Spleen (tissue), 11 donors: ENCODE data around the gene RENBP. TPM values are rescaled to one million over a fixed set of nuclear protein-coding genes. Genes with fewer than 3 reads are reported as not detected.

ENCODE experiments used
- DNase-seq: peaks from one replicate; pipeline ENCODE4 v3.0.0-alpha.2; 2020
- H3K27ac ChIP-seq, 8 donors: fragments of 200-600 bp; sonication (generic) in 7 of 8; 1 replicate in 4 of 8; 2 replicates in 4 of 8; pipeline versions ENCODE4 v1.5.0 to v1.8.0; 2016 to 2021; ENCODE audit warnings: inconsistent platforms in 4 of 8, mild to moderate bottlenecking in 4 of 8, moderate library complexity in 1 of 8
- H3K27me3 ChIP-seq, 7 donors: fragments of 200-600 bp; sonication (generic) in 6 of 7; replicated peaks in 1 of 7; 1 replicate in 4 of 7; 2 replicates in 3 of 7; pipeline versions ENCODE4 v1.5.0 to v1.8.0; 2016 to 2021; ENCODE audit warnings: inconsistent platforms in 3 of 7, mild to moderate bottlenecking in 1 of 7
- H3K36me3 ChIP-seq, 6 donors: fragments of 200-600 bp; sonication (generic) in 5 of 6; 1 replicate in 4 of 6; 2 replicates in 2 of 6; pipeline versions ENCODE4 v1.5.0 to v1.8.0; 2016 to 2021; ENCODE audit warnings: inconsistent platforms in 2 of 6
- H3K4me1 ChIP-seq, 6 donors: fragments of 200-600 bp; sonication (generic) in 5 of 6; 1 replicate in 3 of 6; 2 replicates in 3 of 6; pipeline versions ENCODE4 v1.5.0 to v1.8.0; 2016 to 2021; ENCODE audit warnings: inconsistent platforms in 3 of 6
- H3K4me3 ChIP-seq, 8 donors: fragments of 200-600 bp; sonication (generic) in 7 of 8; 1 replicate in 4 of 8; 2 replicates in 4 of 8; pipeline versions ENCODE4 v1.5.0 to v1.8.0; 2016 to 2021; ENCODE audit warnings: inconsistent platforms in 4 of 8, mild to moderate bottlenecking in 4 of 8, moderate library complexity in 2 of 8
- H3K9me3 ChIP-seq, 8 donors: fragments of 200-600 bp; sonication (generic) in 7 of 8; 1 replicate in 4 of 8; 2 replicates in 4 of 8; pipeline versions ENCODE4 v1.5.0 to v1.8.0; 2016 to 2021; ENCODE audit warnings: inconsistent platforms in 4 of 8
- POLR2A ChIP-seq, 3 donors: fragments of 450-650 bp; IDR thresholded peaks; one replicate each; pipeline ENCODE4 v1.5.1; 2017; ENCODE audit warnings: antibody characterized with exemption in 3 of 3, mild to moderate bottlenecking in 1 of 3
- POLR2AphosphoS5 ChIP-seq, 3 donors: sonication (generic); formaldehyde crosslinking; IDR thresholded peaks; one replicate each; pipeline ENCODE4 v1.5.1; 2017; ENCODE audit warnings: antibody characterized with exemption in 3 of 3
- WGBS, 5 donors: extraction: QIAGEN DNeasy Blood & Tissue Kit in 3 of 5; methylation state at CpG; one replicate each; pipeline versions ENCODE4 v1.1.5 to v1.1.7; 2013 to 2018; 5-methylcytosine and 5-hydroxymethylcytosine counted together
- intact Hi-C: fragments of 100-400 bp; cut with DNase I; formaldehyde crosslinking; loops from one replicate; pipeline ENCODE4 v1.15.0; 2023; ENCODE audit warnings: low total_unique reads
- polyA plus RNA-seq, 3 donors: library from polyadenylated mRNA; stranded (reverse); fragments of 200-250 nt; gene quantifications; one replicate each; pipeline ENCODE4 v1.2.1, GENCODE V29; 2013
- total RNA-seq, 7 donors: library from RNA; depleted of rRNA in 3 of 7; stranded (reverse); fragments of >200 nt in 3 of 7; fragmentation: NEBNext Ultra II Directional in 4 of 7; extraction: Animal tissue kit (Norgen Biotek cat#: 25700) in 4 of 7; gene quantifications; one replicate each; pipeline versions ENCODE4 v1.1.0 to v1.2.1, GENCODE V29; 2016 to 2021
- TF ChIP-seq, protein P1 (sequence below), 11 experiments: fragments of 200-600 bp in 7 of 11; fragments of 450-650 bp in 4 of 11; sonication (generic) in 4 of 11; IDR thresholded peaks in 8 of 11; conservative IDR thresholded peaks in 3 of 11; 1 replicate in 7 of 11; 2 replicates in 4 of 11; pipeline versions ENCODE4 v1.4.0 to v1.8.0; 2016 to 2021; ENCODE audit warnings: antibody characterized with exemption in 11 of 11, inconsistent platforms in 4 of 11, mild to moderate bottlenecking in 1 of 11
- donor health status: healthy with polysubstance abuse.
- donor health status: DM: no; HTN: no; CAD: no; lungs with moderate emphysema.
- donor health status: DM: no; HTN: no; CAD: no.
- donor health status: Bipolar disorder and iron deficiency.
- donor health status: healthy.
- donor health status: DM: no; HTN: no; CAD: no.
- donor health status: DM: yes; HTN: yes; CAD: no.

RENBP gene
- total and polyA plus RNA-seq, 10 donors, result 42.0 to 105 (median 63.5) TPM

DNA sequence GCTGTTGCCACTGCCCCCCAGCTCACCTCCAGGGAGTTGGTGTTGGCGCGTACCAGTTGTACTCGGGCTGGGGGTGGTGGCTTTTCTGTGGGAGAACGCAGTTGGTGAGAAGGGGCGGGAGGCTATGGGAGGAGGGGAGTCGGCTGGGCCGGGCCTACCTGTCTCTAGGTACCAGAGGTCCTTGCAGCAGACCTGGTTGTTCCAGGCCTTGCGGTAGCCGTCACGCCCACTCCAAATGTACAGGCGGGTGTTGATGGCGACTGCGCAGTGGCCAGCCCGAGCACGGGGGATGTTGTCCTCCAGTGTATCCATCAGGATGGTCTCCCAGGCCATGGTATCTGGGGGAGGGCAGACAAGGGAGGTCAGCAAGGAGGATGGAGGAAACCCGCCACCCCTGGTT, 15.6 kb upstream of the RENBP start:
- H3K4me3 ChIP-seq, result no peak overlapping the region
- intact Hi-C loops, result no loop called here
- H3K27me3 ChIP-seq, result no peaks in the 10 kb centered on the region
- WGBS, 5 donors, result 92 to 98% (median 96%) methylated on average over 7 to 16 of the region's 16 CpGs
- peaks cover 8 to 99% (median 89%) of the 10 kb centered on the region in 6 donors for H3K36me3 ChIP-seq
- H3K9me3 ChIP-seq, result no peaks in the 10 kb centered on the region
- TF ChIP-seq, protein P1, sequence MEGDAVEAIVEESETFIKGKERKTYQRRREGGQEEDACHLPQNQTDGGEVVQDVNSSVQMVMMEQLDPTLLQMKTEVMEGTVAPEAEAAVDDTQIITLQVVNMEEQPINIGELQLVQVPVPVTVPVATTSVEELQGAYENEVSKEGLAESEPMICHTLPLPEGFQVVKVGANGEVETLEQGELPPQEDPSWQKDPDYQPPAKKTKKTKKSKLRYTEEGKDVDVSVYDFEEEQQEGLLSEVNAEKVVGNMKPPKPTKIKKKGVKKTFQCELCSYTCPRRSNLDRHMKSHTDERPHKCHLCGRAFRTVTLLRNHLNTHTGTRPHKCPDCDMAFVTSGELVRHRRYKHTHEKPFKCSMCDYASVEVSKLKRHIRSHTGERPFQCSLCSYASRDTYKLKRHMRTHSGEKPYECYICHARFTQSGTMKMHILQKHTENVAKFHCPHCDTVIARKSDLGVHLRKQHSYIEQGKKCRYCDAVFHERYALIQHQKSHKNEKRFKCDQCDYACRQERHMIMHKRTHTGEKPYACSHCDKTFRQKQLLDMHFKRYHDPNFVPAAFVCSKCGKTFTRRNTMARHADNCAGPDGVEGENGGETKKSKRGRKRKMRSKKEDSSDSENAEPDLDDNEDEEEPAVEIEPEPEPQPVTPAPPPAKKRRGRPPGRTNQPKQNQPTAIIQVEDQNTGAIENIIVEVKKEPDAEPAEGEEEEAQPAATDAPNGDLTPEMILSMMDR (IDR thresholded peaks at IDR 0.05 in 8 of 11, conservative IDR thresholded peaks at IDR 0.05 in 3 of 11), result no peak
- TF ChIP-seq POLR2A (IDR thresholded peaks at IDR 0.05), result no peak
- no peak for TF ChIP-seq POLR2AphosphoS5 (IDR thresholded peaks at IDR 0.05)
- peak; percentile 71 for DNase-seq
- no peak overlapping the region for H3K27ac ChIP-seq
- peaks cover 0 to 18% (median 3%) of the 10 kb centered on the region in 6 donors for H3K4me1 ChIP-seq

DNA sequence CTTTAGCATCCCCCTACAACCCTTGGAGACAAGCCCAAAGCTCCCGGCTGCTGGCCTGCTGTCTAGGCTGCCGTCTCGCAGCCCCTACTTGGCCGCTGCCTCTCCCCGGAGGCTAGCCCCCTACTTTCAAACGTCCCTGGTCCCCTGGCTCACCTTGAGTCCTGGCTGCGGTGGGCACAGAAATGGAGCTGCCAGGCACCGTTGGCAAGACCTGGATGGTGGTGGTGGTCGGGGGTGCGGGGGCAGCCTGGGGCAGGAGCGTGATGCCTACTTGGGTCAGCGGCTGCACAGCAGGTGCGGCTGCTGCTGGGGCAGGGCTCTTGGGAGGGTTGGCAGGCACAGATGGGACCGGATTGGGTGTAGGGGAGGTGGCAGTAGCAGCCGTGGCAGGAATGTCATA, 15.2 kb upstream of the RENBP start:
- no peak for TF ChIP-seq POLR2A (IDR thresholded peaks at IDR 0.05)
- peak in 1 of 3 donors; percentile 32 for TF ChIP-seq POLR2AphosphoS5 (IDR thresholded peaks at IDR 0.05)
- Histone ChIP-seq H3K4me3 (no peak overlapping the region), H3K27me3 (no peaks in the 10 kb centered on the region), H3K36me3 (peaks cover 8 to 100% (median 93%) of the 10 kb centered on the region in 6 donors), H3K27ac (no peak overlapping the region), H3K4me1 (peaks cover 0 to 14% (median 0%) of the 10 kb centered on the region in 6 donors), H3K9me3 (no peaks in the 10 kb centered on the region)
- WGBS, 5 donors, result 88 to 100% (median 95%) methylated on average over 8 to 15 of the region's 15 CpGs
- DNase-seq, result no peak
- intact Hi-C loops, result no loop called here

GRCh38 chrX:153958605-153959004, 14.2 kb upstream of the RENBP start:
- WGBS, 5 donors, result 87 to 98% (median 93%) methylated on average over 3 to 14 of the region's 14 CpGs
- no peak for TF ChIP-seq POLR2A (IDR thresholded peaks at IDR 0.05)
- TF ChIP-seq, protein P1 (IDR thresholded peaks at IDR 0.05 in 8 of 11, conservative IDR thresholded peaks at IDR 0.05 in 3 of 11), result no peak
- TF ChIP-seq POLR2AphosphoS5 (IDR thresholded peaks at IDR 0.05), result no peak
- Histone ChIP-seq H3K27ac (no peak overlapping the region), H3K4me1 (peaks cover 0 to 5% (median under 1%) of the 10 kb centered on the region in 6 donors), H3K4me3 (no peak overlapping the region), H3K9me3 (no peaks in the 10 kb centered on the region), H3K27me3 (peaks cover 0 to 1% (median 0%) of the 10 kb centered on the region in 7 donors), H3K36me3 (peaks cover 8 to 100% (median 96%) of the 10 kb centered on the region in 6 donors)
- DNase-seq, result peak; percentile 66
- intact Hi-C loops, result no loop called here

GRCh38 chrX:153957224-153957623, 12.8 kb upstream of the RENBP start:
- DNase-seq, result peak; percentile 65
- Histone ChIP-seq H3K36me3 (peaks cover 8 to 100% (median 96%) of the 10 kb centered on the region in 6 donors), H3K4me1 (peaks cover 0 to 10% (median 7%) of the 10 kb centered on the region in 6 donors), H3K4me3 (no peak overlapping the region), H3K27ac (no peak overlapping the region), H3K9me3 (no peaks in the 10 kb centered on the region), H3K27me3 (peaks cover 0 to 3% (median 0%) of the 10 kb centered on the region in 7 donors)
- WGBS, 5 donors, result 78 to 94% (median 89%) methylated on average over 6 to 17 of the region's 17 CpGs
- intact Hi-C loops, result no loop called here
- TF ChIP-seq POLR2AphosphoS5 (IDR thresholded peaks at IDR 0.05) (no peak), POLR2A (IDR thresholded peaks at IDR 0.05) (no peak)
- TF ChIP-seq, protein P1 (IDR thresholded peaks at IDR 0.05 in 8 of 11, conservative IDR thresholded peaks at IDR 0.05 in 3 of 11), result no peak
